Activated T-helper 2 cell treated with anti-CD3 and anti-CD28 coated beads, Interferon-gamma antibody, Interleukin-2, Interleukin-4, amounts not matched to agents 10 μg/mL and 5 μg/mL and 100 μg/mL, durations not matched to agents 14 hours and 24 hours and 36 hours (primary cell): ENCODE data around the gene KLHL2. TPM values are rescaled to one million over a fixed set of nuclear protein-coding genes. Genes with fewer than 3 reads are reported as not detected.
A peak's percentile ranks its signal among the peaks of the same experiment; 100 is the strongest.

Source experiments
- DNase-seq: peaks from one replicate; pipeline ENCODE4 v3.0.0; 2021; ENCODE audit warnings: low spot score
- H3K27ac Mint-ChIP-seq: one replicate; pipeline ENCODE4 v1.8.0; 2021; ENCODE audit warnings: mixed read lengths
- H3K27me3 Mint-ChIP-seq: one replicate; pipeline ENCODE4 v1.8.0; 2021; ENCODE audit warnings: low read depth, mixed read lengths
- H3K36me3 Mint-ChIP-seq: one replicate; pipeline ENCODE4 v1.8.0; 2021; ENCODE audit warnings: low read depth, mixed read lengths
- H3K4me1 Mint-ChIP-seq: one replicate; pipeline ENCODE4 v1.8.0; 2021; ENCODE audit warnings: low read depth, mixed read lengths
- H3K4me3 Mint-ChIP-seq: one replicate; pipeline ENCODE4 v1.8.0; 2021; ENCODE audit warnings: low read depth, mild to moderate bottlenecking, moderate library complexity, mixed read lengths
- H3K9me3 Mint-ChIP-seq: one replicate; pipeline ENCODE4 v1.8.0; 2021; ENCODE audit warnings: mixed read lengths
- intact Hi-C: fragments of 100-400 bp; cut with micrococcal nuclease; formaldehyde crosslinking; loops from one replicate; pipeline ENCODE4 v1.15.1; 2023
- total RNA-seq: library from RNA; stranded (reverse); gene quantifications from 2 replicates; pipeline ENCODE4 v1.2.3, GENCODE V29; 2022

Gene KLHL2
- total RNA-seq, 1 donor from 2014 or later: 30.3 TPM

DNA sequence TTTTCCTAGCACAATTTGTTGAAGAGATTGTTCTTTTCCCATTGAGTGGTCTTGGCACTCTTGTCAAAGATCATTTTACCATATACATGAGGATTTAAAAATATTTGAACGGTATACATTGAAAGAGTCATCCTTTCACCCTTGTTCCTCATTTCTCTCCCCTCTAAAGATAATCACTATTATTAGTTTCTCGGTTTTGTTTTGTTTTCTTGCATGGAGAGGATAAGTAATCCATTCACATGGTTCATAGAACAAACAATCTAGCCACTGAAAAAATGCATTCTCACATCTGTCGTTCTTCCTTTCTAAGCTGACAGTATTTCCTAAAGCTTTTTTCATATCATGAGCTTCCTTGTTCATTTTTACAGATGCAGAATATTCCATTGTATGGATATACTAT is 80.9 kb downstream of the KLHL2 start:
- no peak for DNase-seq
- Mint-ChIP-seq H3K9me3 (peaks cover 10% of the 10 kb centered on the region), H3K27me3 (no peaks in the 10 kb centered on the region), H3K27ac (peak overlapping the region; percentile 49), H3K4me1 (peaks cover 40% of the 10 kb centered on the region), H3K36me3 (peaks cover 45% of the 10 kb centered on the region), H3K4me3 (no peak overlapping the region)
- intact Hi-C loops: loop anchor here (5.0 kb wide), 1 partner anchor 39 kb away; the partner anchor contains the start of gene MSMO1

DNA sequence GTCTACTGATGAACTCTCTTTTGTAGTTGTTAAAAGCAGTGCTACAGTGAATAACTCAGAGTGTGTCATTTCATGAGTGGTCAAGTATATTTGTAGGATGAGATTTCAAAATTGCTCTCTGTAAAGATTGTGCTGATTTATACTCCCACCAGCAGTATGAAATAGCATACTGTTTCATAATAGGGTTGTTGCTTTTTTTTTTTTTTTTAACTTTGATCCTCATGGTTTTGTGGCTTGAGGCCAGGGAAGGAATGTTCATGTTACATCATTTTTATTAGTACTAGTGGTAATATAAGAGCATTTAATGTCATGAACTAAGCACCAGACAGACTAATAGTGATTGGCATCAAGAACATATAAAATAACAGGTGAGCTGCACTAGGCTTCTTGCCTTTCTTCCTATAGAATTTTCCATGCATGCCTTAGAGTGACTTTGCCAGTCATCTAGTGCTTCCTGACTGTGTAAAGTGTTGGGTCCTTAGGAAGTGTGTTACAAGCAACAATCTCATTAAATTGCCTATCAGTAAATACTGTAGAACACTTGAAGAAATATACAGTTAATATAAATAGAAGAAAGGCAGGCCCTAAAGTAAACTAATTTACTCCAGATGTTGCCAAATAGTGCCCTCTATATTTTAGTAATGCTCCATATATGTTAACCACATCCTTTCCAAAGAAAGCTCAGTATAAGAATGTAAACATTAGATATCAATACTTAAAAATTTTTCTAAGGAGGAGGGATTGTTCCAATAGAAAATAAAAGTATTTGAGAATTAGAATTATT is 81.5 kb downstream of the KLHL2 start:
- DNase-seq: no peak
- H3K27ac Mint-ChIP-seq: peak overlapping the region; percentile 49
- peaks cover 10% of the 10 kb centered on the region for H3K9me3 Mint-ChIP-seq
- H3K27me3 Mint-ChIP-seq: no peaks in the 10 kb centered on the region
- H3K36me3 Mint-ChIP-seq: peaks cover 40% of the 10 kb centered on the region
- intact Hi-C loops: loop anchor here (5.0 kb wide), 1 partner anchor 38 kb away; the partner anchor contains the start of gene MSMO1
- no peak overlapping the region for H3K4me3 Mint-ChIP-seq
- H3K4me1 Mint-ChIP-seq: peaks cover 40% of the 10 kb centered on the region

- Mint-ChIP-seq H3K4me1 (peaks cover 44% of the 10 kb centered on the region), H3K27ac (no peak overlapping the region), H3K27me3 (no peaks in the 10 kb centered on the region), H3K4me3 (no peak overlapping the region), H3K9me3 (peaks cover 7% of the 10 kb centered on the region), H3K36me3 (peaks cover 37% of the 10 kb centered on the region)
- intact Hi-C loops: loop anchor here (5.0 kb wide), 1 partner anchor 38 kb away; the partner anchor contains the start of gene MSMO1
- no peak for DNase-seq
Observed at GRCh38 chr4:165289423-165289785, 82.0 kb downstream of the KLHL2 start.

DNA sequence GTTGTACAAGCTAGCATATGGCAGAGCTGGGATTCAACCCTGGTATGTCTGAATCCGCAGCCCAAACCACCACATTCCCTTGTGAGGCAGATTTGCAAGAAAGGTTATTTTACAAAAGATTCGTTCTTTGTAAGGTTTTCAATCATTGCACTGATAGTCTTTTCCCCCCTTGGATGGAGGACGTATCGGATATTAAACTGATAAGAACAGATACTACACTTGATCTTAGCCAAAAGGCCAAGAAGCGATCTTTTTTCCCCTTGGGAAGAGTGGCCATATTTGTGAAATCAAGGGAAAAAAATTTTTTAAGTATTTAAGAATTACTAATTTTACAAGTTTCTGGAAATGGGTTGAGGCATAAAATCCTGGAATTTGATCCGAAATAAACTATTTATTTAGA is 85.7 kb downstream of the KLHL2 start:
- intact Hi-C loops: no loop called here
- Mint-ChIP-seq H3K9me3 (no peaks in the 10 kb centered on the region), H3K36me3 (peaks cover 32% of the 10 kb centered on the region), H3K27ac (no peak overlapping the region), H3K27me3 (no peaks in the 10 kb centered on the region), H3K4me1 (peaks cover 36% of the 10 kb centered on the region), H3K4me3 (no peak overlapping the region)
- DNase-seq: no peak

GRCh38 chr4:165293927-165294649 is 86.7 kb downstream of the KLHL2 start:
- peaks cover 32% of the 10 kb centered on the region for H3K36me3 Mint-ChIP-seq
- no peaks in the 10 kb centered on the region for H3K27me3 Mint-ChIP-seq
- peaks cover 28% of the 10 kb centered on the region for H3K4me1 Mint-ChIP-seq
- no peaks in the 10 kb centered on the region for H3K9me3 Mint-ChIP-seq
- H3K4me3 Mint-ChIP-seq: no peak overlapping the region
- intact Hi-C loops: no loop called here
- DNase-seq: no peak
- H3K27ac Mint-ChIP-seq: no peak overlapping the region

- no peaks in the 10 kb centered on the region for H3K27me3 Mint-ChIP-seq
- H3K36me3 Mint-ChIP-seq: peaks cover 35% of the 10 kb centered on the region
- intact Hi-C loops: no loop called here
- no peak overlapping the region for H3K4me3 Mint-ChIP-seq
- peaks cover 26% of the 10 kb centered on the region for H3K4me1 Mint-ChIP-seq
- DNase-seq: no peak
- H3K9me3 Mint-ChIP-seq: no peaks in the 10 kb centered on the region
- H3K27ac Mint-ChIP-seq: no peak overlapping the region
Observed at GRCh38 chr4:165294907-165295306, 87.5 kb downstream of the KLHL2 start.

DNA sequence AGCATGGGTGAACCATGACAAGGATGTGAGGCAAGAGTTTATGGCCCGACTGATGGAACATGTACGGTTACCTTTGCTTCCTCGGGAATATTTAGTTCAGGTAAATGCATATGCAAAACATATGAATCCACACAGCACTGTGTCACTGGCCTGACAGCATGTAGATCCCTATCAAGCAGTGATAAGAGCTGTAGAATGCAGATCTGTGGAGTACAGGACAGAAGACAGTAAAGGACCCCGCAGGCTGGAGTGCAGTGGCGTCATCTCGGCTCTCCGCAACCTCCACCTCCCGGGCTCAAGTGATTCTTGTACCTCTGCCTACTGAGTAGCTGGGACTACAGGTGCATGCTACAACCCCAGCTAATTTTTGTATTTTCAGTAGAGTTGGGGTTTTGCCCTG is 90.3 kb downstream of the KLHL2 start:
- H3K36me3 Mint-ChIP-seq: peaks cover 43% of the 10 kb centered on the region
- no peaks in the 10 kb centered on the region for H3K27me3 Mint-ChIP-seq
- no peak for DNase-seq
- H3K4me1 Mint-ChIP-seq: peaks cover 37% of the 10 kb centered on the region
- no peak overlapping the region for H3K27ac Mint-ChIP-seq
- intact Hi-C loops: no loop called here
- no peaks in the 10 kb centered on the region for H3K9me3 Mint-ChIP-seq
- H3K4me3 Mint-ChIP-seq: no peak overlapping the region

GRCh38 chr4:165299399-165300060 is 92.2 kb downstream of the KLHL2 start:
- Mint-ChIP-seq H3K27me3 (no peaks in the 10 kb centered on the region), H3K4me3 (no peak overlapping the region), H3K36me3 (peaks cover 51% of the 10 kb centered on the region), H3K9me3 (no peaks in the 10 kb centered on the region), H3K4me1 (peaks cover 36% of the 10 kb centered on the region), H3K27ac (no peak overlapping the region)
- no peak for DNase-seq
- intact Hi-C loops: no loop called here

DNA sequence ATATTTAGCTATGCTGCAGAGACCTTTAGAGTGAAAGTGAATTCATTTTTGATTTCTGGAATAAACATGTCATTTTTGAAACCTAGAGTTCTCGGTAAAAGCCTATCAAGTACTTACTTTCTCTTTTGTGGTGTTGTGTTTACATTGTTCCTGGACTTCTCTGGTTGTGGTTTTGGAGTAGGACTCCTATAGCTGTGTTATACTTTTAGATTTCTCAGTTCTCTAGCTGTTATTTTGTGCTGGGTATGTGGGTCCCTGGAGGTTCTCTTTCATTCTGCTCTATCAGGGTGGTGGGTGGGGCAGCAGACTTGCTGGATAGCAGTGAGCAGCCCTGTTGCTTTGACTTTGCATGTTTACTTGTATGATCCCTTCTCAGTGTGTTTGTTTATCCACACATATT is 94.5 kb downstream of the KLHL2 start:
- no peak for DNase-seq

GRCh38 chr4:165302658-165303057 is 95.3 kb downstream of the KLHL2 start:
- Mint-ChIP-seq H3K27ac (no peak overlapping the region), H3K27me3 (no peaks in the 10 kb centered on the region), H3K4me1 (peaks cover 25% of the 10 kb centered on the region), H3K4me3 (no peak overlapping the region), H3K36me3 (peaks cover 38% of the 10 kb centered on the region), H3K9me3 (no peaks in the 10 kb centered on the region)
- intact Hi-C loops: no loop called here
- DNase-seq: no peak

More for the DNA sequence above, 94.5 kb downstream of the KLHL2 start:
- Mint-ChIP-seq H3K9me3 (no peaks in the 10 kb centered on the region), H3K27ac (peak overlapping the region; percentile 79), H3K36me3 (peaks cover 38% of the 10 kb centered on the region), H3K4me3 (peak overlapping the region; percentile 78), H3K27me3 (no peaks in the 10 kb centered on the region), H3K4me1 (peaks cover 25% of the 10 kb centered on the region)
- intact Hi-C loops: loop anchor here (1.0 kb wide), 1 partner anchor 25 kb away; the partner anchor contains the start of gene MSMO1

DNA sequence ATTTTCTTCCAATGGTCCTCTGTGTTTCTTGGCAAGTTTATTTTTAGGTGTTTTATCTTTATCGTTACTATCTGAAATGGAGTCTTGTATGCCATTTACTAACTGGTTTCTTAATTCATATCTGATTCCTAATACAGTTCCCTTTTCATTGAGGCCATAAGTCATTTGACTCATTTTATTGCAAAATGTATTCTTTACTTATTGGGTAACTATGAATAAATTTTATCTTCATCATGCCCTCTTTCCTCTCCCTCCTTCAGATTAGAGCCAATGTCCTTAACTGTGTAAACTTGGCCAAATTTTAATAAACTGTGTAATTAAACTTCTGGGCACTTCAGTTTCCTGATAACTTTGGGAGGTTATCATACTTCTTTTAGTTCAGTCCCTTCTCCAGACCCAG is 100.8 kb downstream of the KLHL2 start:
- no peak overlapping the region for H3K4me3 Mint-ChIP-seq
- H3K27ac Mint-ChIP-seq: no peak overlapping the region
- H3K9me3 Mint-ChIP-seq: no peaks in the 10 kb centered on the region
- intact Hi-C loops: no loop called here
- H3K36me3 Mint-ChIP-seq: peaks cover 48% of the 10 kb centered on the region
- H3K27me3 Mint-ChIP-seq: no peaks in the 10 kb centered on the region
- no peak for DNase-seq
- H3K4me1 Mint-ChIP-seq: peaks cover 9% of the 10 kb centered on the region

DNA sequence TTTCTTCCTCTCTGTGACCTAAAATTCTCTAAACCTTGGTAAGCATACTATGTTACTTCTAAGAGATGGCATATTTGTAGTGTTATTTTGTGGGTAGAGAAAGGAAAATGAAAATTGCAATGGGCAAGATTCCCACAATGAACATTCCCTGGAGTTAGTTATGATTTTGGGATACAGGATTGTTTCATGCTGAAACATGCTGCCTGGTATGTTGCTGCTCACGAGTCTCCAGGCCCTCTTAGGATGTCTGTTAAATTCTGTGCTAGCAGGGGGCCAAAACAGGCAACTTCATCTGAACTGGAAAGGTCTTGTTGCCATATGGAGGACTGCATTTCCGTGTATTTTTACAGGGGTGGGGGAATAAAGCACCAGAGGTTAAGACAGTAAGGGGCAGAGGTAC is 101.2 kb downstream of the KLHL2 start:
- no peaks in the 10 kb centered on the region for H3K27me3 Mint-ChIP-seq
- intact Hi-C loops: no loop called here
- no peaks in the 10 kb centered on the region for H3K9me3 Mint-ChIP-seq
- peaks cover 9% of the 10 kb centered on the region for H3K4me1 Mint-ChIP-seq
- DNase-seq: no peak
- no peak overlapping the region for H3K27ac Mint-ChIP-seq
- H3K36me3 Mint-ChIP-seq: peaks cover 49% of the 10 kb centered on the region
- no peak overlapping the region for H3K4me3 Mint-ChIP-seq

GRCh38 chr4:165309456-165309855 is 102.1 kb downstream of the KLHL2 start:
- no peaks in the 10 kb centered on the region for H3K27me3 Mint-ChIP-seq
- H3K27ac Mint-ChIP-seq: no peak overlapping the region
- intact Hi-C loops: no loop called here
- peaks cover 9% of the 10 kb centered on the region for H3K4me1 Mint-ChIP-seq
- H3K9me3 Mint-ChIP-seq: no peaks in the 10 kb centered on the region
- H3K36me3 Mint-ChIP-seq: peaks cover 52% of the 10 kb centered on the region
- no peak overlapping the region for H3K4me3 Mint-ChIP-seq
- no peak for DNase-seq
